Sciatic nerve (tissue), 2 donors: Measurements from ENCODE around the gene SNX25. TPM values are rescaled to one million over a fixed set of nuclear protein-coding genes. Genes with fewer than 3 reads are reported as not detected.
A peak's percentile ranks its signal among the peaks of the same experiment; 100 is the strongest.
"Not testable (repeated sequence)": the region's sequence is repeated elsewhere in the genome, so short reads cannot be mapped to it uniquely, and the experiment has no call there.

Experiments
- ATAC-seq: fragments of 200-7000 bp; cut with Tn5 transposase; one replicate; pipeline ENCODE4 v1.9.1; 2020; ENCODE audit warnings: mild to moderate bottlenecking, moderate library complexity
- DNase-seq: peaks from one replicate; pipeline ENCODE4 v3.0.0-alpha.2; 2020; ENCODE audit warnings: low spot score
- intact Hi-C: fragments of 100-400 bp; cut with DNase I; formaldehyde crosslinking; loops from one replicate; pipeline ENCODE4 v1.14.2; 2022
- total RNA-seq: library from RNA; stranded (reverse); fragmentation: NEBNext Ultra II Directional; extraction: Animal tissue kit (Norgen Biotek cat#: 25700); gene quantifications from one replicate; pipeline ENCODE4 v1.2.1, GENCODE V29; 2021
- donor health status: DM: no; HTN: no; CAD: no.
- donor health status: DM: no; HTN: no; CAD: no.

SNX25 gene
- total RNA-seq, 1 donor from 2014 or later: 33.6 TPM

GRCh38 chr4:185285632-185286393, 76.4 kb downstream of the SNX25 start:
- ATAC-seq (no peak), DNase-seq (no peak)
- intact Hi-C loops: no loop called here

GRCh38 chr4:185286571-185286970, 77.2 kb downstream of the SNX25 start:
- intact Hi-C loops: no loop called here
- ATAC-seq (no peak), DNase-seq (no peak)

GRCh38 chr4:185287031-185287430, 77.6 kb downstream of the SNX25 start:
- intact Hi-C loops: no loop called here
- ATAC-seq: no peak
- no peak for DNase-seq

GRCh38 chr4:185290018-185290607, 80.7 kb downstream of the SNX25 start:
- intact Hi-C loops: no loop called here
- ATAC-seq (no peak), DNase-seq (no peak)

- no peak for ATAC-seq
- intact Hi-C loops: no loop called here
- no peak for DNase-seq
Observed at GRCh38 chr4:185290656-185291055, 81.3 kb downstream of the SNX25 start.

GRCh38 chr4:185293202-185293601, 83.8 kb downstream of the SNX25 start:
- DNase-seq (no peak), ATAC-seq (no peak)
- intact Hi-C loops: no loop called here

GRCh38 chr4:185296665-185297460, 87.5 kb downstream of the SNX25 start:
- intact Hi-C loops: no loop called here
- ATAC-seq (no peak), DNase-seq (no peak)

- DNase-seq (no peak), ATAC-seq (no peak)
- intact Hi-C loops: no loop called here
Observed at GRCh38 chr4:185298728-185299430, 89.5 kb downstream of the SNX25 start.

- intact Hi-C loops: no loop called here
Observed at GRCh38 chr4:185304541-185304940, 95.1 kb downstream of the SNX25 start.

GRCh38 chr4:185304944-185305690, 95.7 kb downstream of the SNX25 start:
- intact Hi-C loops: no loop called here
- DNase-seq (no peak), ATAC-seq (peak; percentile 18)

More at GRCh38 chr4:185304541-185304940, 95.1 kb downstream of the SNX25 start:
- DNase-seq (no peak), ATAC-seq (no peak)

- intact Hi-C loops: no loop called here
- ATAC-seq (peak; percentile 70), DNase-seq (no peak)
Observed at GRCh38 chr4:185305979-185306442, 96.6 kb downstream of the SNX25 start.

GRCh38 chr4:185307136-185307950, 97.9 kb downstream of the SNX25 start:
- intact Hi-C loops: no loop called here
- ATAC-seq: no peak
- no peak for DNase-seq

- DNase-seq (no peak), ATAC-seq (no peak)
- intact Hi-C loops: no loop called here
Observed at GRCh38 chr4:185309770-185310169, 100.4 kb downstream of the SNX25 start.

GRCh38 chr4:185311113-185311888, 101.9 kb downstream of the SNX25 start:
- DNase-seq (no peak), ATAC-seq (no peak)
- intact Hi-C loops: no loop called here

- intact Hi-C loops: no loop called here
- no peak for DNase-seq
- ATAC-seq: no peak
Observed at GRCh38 chr4:185312699-185313098, 103.3 kb downstream of the SNX25 start.

- intact Hi-C loops, DNase-seq, ATAC-seq: not testable (repeated sequence)
Observed at GRCh38 chr4:185317462-185317861, 108.1 kb downstream of the SNX25 start.

GRCh38 chr4:185317880-185318279, 108.5 kb downstream of the SNX25 start:
- DNase-seq (no peak), ATAC-seq (no peak)
- intact Hi-C loops: no loop called here
